Hepatocyte (in vitro differentiated cells): ENCODE results near the gene UCP3.

ENCODE experiments used
- EZH2 ChIP-seq: fragments of 200-600 bp; sonication (generic); IDR thresholded peaks from 2 replicates; pipeline ENCODE4 v1.6.1; 2016; ENCODE audit warnings: antibody characterized with exemption, mild to moderate bottlenecking, borderline replicate concordance
- EZH2phosphoT487 ChIP-seq: fragments of 200-600 bp; sonication (generic); IDR thresholded peaks from one replicate; pipeline ENCODE4 v1.6.1; 2018; ENCODE audit warnings: antibody characterized with exemption, mild to moderate bottlenecking, low read depth, moderate library complexity; ENCODE audit not compliant: unreplicated experiment, severe bottlenecking
- TF ChIP-seq, protein P1 (sequence below): fragments of 200-600 bp; sonication (generic); IDR thresholded peaks from 2 replicates; pipeline ENCODE4 v1.5.1; 2016; ENCODE audit warnings: antibody characterized with exemption, mild to moderate bottlenecking; ENCODE audit not compliant: poor library complexity

DNA sequence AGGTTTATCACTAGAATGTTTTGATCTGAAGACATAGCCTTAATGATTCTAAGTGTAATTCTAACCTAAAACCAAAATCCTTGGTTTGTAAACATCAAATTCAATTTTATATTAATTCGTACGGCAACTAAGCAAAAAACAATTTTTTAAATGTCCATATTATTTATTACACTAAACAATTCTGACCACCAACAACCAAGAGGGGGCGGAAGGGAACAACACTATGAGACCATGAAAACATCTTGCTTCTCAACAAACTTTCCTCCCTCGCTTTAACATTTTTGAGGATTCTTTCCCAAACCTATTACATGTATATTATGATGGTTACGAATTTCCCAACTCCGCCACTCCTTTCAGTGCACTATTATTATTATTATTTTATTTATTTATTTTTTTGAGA, 19.7 kb downstream of the UCP3 start:
- TF ChIP-seq, protein P1, sequence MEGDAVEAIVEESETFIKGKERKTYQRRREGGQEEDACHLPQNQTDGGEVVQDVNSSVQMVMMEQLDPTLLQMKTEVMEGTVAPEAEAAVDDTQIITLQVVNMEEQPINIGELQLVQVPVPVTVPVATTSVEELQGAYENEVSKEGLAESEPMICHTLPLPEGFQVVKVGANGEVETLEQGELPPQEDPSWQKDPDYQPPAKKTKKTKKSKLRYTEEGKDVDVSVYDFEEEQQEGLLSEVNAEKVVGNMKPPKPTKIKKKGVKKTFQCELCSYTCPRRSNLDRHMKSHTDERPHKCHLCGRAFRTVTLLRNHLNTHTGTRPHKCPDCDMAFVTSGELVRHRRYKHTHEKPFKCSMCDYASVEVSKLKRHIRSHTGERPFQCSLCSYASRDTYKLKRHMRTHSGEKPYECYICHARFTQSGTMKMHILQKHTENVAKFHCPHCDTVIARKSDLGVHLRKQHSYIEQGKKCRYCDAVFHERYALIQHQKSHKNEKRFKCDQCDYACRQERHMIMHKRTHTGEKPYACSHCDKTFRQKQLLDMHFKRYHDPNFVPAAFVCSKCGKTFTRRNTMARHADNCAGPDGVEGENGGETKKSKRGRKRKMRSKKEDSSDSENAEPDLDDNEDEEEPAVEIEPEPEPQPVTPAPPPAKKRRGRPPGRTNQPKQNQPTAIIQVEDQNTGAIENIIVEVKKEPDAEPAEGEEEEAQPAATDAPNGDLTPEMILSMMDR, result no peak
- no peak for TF ChIP-seq EZH2
- no peak for TF ChIP-seq EZH2phosphoT487
